ENCODE data around the gene ODAD2. TPM values are rescaled to one million over a fixed set of nuclear protein-coding genes. Genes with fewer than 3 reads are reported as not detected.

ODAD2 gene
- total RNA-seq, 1 donor from 2014 or later, result not detected

GRCh38 chr10:27857616-27858015 is 141.3 kb downstream of the ODAD2 start:
- intact Hi-C loops (cut with micrococcal nuclease), result no loop called here
- DNase-seq, result no peak
- Mint-ChIP-seq H3K4me3 (no peak overlapping the region), H3K4me1 (no peaks in the 10 kb centered on the region), H3K36me3 (ENCODE audit: low read depth) (no peaks in the 10 kb centered on the region), H3K9me3 (no peaks in the 10 kb centered on the region), H3K27ac (no peak overlapping the region), H3K27me3 (no peaks in the 10 kb centered on the region)

GRCh38 chr10:27844223-27844622 is 154.7 kb downstream of the ODAD2 start:
- peaks cover 3% of the 10 kb centered on the region for H3K9me3 Mint-ChIP-seq
- H3K27me3 Mint-ChIP-seq, result no peaks in the 10 kb centered on the region
- no peak for DNase-seq
- no peaks in the 10 kb centered on the region for H3K36me3 Mint-ChIP-seq (ENCODE audit: low read depth)
- H3K27ac Mint-ChIP-seq, result no peak overlapping the region
- intact Hi-C loops (cut with micrococcal nuclease), result no loop called here
- no peaks in the 10 kb centered on the region for H3K4me1 Mint-ChIP-seq
- no peak overlapping the region for H3K4me3 Mint-ChIP-seq

- Mint-ChIP-seq H3K9me3 (no peaks in the 10 kb centered on the region), H3K4me1 (no peaks in the 10 kb centered on the region), H3K27ac (no peak overlapping the region), H3K4me3 (no peak overlapping the region), H3K27me3 (no peaks in the 10 kb centered on the region), H3K36me3 (ENCODE audit: low read depth) (no peaks in the 10 kb centered on the region)
- intact Hi-C loops (cut with micrococcal nuclease), result no loop called here
- no peak for DNase-seq
These were observed 160.0 kb downstream of the ODAD2 start for GRCh38 chr10:27838901-27839300.

GRCh38 chr10:27838361-27838760 is 160.5 kb downstream of the ODAD2 start:
- intact Hi-C loops (cut with micrococcal nuclease), result no loop called here
- Mint-ChIP-seq H3K27me3 (no peaks in the 10 kb centered on the region), H3K36me3 (ENCODE audit: low read depth) (no peaks in the 10 kb centered on the region), H3K27ac (no peak overlapping the region), H3K4me1 (no peaks in the 10 kb centered on the region), H3K9me3 (no peaks in the 10 kb centered on the region), H3K4me3 (no peak overlapping the region)
- no peak for DNase-seq

- Mint-ChIP-seq H3K4me1 (no peaks in the 10 kb centered on the region), H3K36me3 (ENCODE audit: low read depth) (no peaks in the 10 kb centered on the region), H3K4me3 (no peak overlapping the region), H3K27ac (no peak overlapping the region), H3K9me3 (no peaks in the 10 kb centered on the region), H3K27me3 (peaks cover 2% of the 10 kb centered on the region)
- intact Hi-C loops (cut with micrococcal nuclease), result no loop called here
- no peak for DNase-seq
These were observed 164.4 kb downstream of the ODAD2 start for GRCh38 chr10:27834476-27834875.

GRCh38 chr10:27833792-27834191 is 165.1 kb downstream of the ODAD2 start:
- Mint-ChIP-seq H3K36me3 (ENCODE audit: low read depth) (no peaks in the 10 kb centered on the region), H3K4me3 (no peak overlapping the region), H3K27me3 (peaks cover 2% of the 10 kb centered on the region), H3K9me3 (no peaks in the 10 kb centered on the region), H3K4me1 (no peaks in the 10 kb centered on the region), H3K27ac (no peak overlapping the region)
- DNase-seq, result no peak
- intact Hi-C loops (cut with micrococcal nuclease), result no loop called here

- no peak for DNase-seq
- H3K4me1 Mint-ChIP-seq, result no peaks in the 10 kb centered on the region
- no peak overlapping the region for H3K27ac Mint-ChIP-seq
- H3K27me3 Mint-ChIP-seq, result peaks cover 2% of the 10 kb centered on the region
- intact Hi-C loops (cut with micrococcal nuclease), result no loop called here
- H3K9me3 Mint-ChIP-seq, result no peaks in the 10 kb centered on the region
- no peaks in the 10 kb centered on the region for H3K36me3 Mint-ChIP-seq (ENCODE audit: low read depth)
- H3K4me3 Mint-ChIP-seq, result no peak overlapping the region
These were observed 166.1 kb downstream of the ODAD2 start for GRCh38 chr10:27832826-27833225.

- H3K27ac Mint-ChIP-seq, result no peak overlapping the region
- no peaks in the 10 kb centered on the region for H3K9me3 Mint-ChIP-seq
- no peaks in the 10 kb centered on the region for H3K36me3 Mint-ChIP-seq (ENCODE audit: low read depth)
- H3K4me1 Mint-ChIP-seq, result no peaks in the 10 kb centered on the region
- DNase-seq, result no peak
- intact Hi-C loops (cut with micrococcal nuclease), result no loop called here
- H3K4me3 Mint-ChIP-seq, result no peak overlapping the region
- H3K27me3 Mint-ChIP-seq, result peaks cover 2% of the 10 kb centered on the region
These were observed 172.5 kb downstream of the ODAD2 start for GRCh38 chr10:27826369-27826768.

- H3K36me3 Mint-ChIP-seq (ENCODE audit: low read depth), result no peaks in the 10 kb centered on the region
- intact Hi-C loops (cut with micrococcal nuclease), result no loop called here
- H3K27ac Mint-ChIP-seq, result no peak overlapping the region
- H3K27me3 Mint-ChIP-seq, result no peaks in the 10 kb centered on the region
- no peaks in the 10 kb centered on the region for H3K9me3 Mint-ChIP-seq
- no peak for DNase-seq
- no peaks in the 10 kb centered on the region for H3K4me1 Mint-ChIP-seq
- H3K4me3 Mint-ChIP-seq, result no peak overlapping the region
These were observed 176.6 kb downstream of the ODAD2 start for GRCh38 chr10:27822301-27822700.

GRCh38 chr10:27820637-27821036 is 178.2 kb downstream of the ODAD2 start:
- no peaks in the 10 kb centered on the region for H3K4me1 Mint-ChIP-seq

GRCh38 chr10:27819781-27820531 is 178.9 kb downstream of the ODAD2 start:
- Mint-ChIP-seq H3K4me1 (no peaks in the 10 kb centered on the region), H3K36me3 (ENCODE audit: low read depth) (no peaks in the 10 kb centered on the region), H3K27ac (no peak overlapping the region), H3K4me3 (no peak overlapping the region), H3K9me3 (no peaks in the 10 kb centered on the region), H3K27me3 (no peaks in the 10 kb centered on the region)
- intact Hi-C loops (cut with micrococcal nuclease), result no loop called here
- no peak for DNase-seq

More at GRCh38 chr10:27820637-27821036, 178.2 kb downstream of the ODAD2 start:
- DNase-seq, result no peak
- no peak overlapping the region for H3K27ac Mint-ChIP-seq
- no peaks in the 10 kb centered on the region for H3K36me3 Mint-ChIP-seq (ENCODE audit: low read depth)
- no peaks in the 10 kb centered on the region for H3K9me3 Mint-ChIP-seq
- intact Hi-C loops (cut with micrococcal nuclease), result no loop called here
- no peak overlapping the region for H3K4me3 Mint-ChIP-seq
- no peaks in the 10 kb centered on the region for H3K27me3 Mint-ChIP-seq

GRCh38 chr10:27816320-27816719 is 182.6 kb downstream of the ODAD2 start:
- no peaks in the 10 kb centered on the region for H3K36me3 Mint-ChIP-seq (ENCODE audit: low read depth)

GRCh38 chr10:27815846-27816245 is 183.0 kb downstream of the ODAD2 start:
- intact Hi-C loops (cut with micrococcal nuclease), result no loop called here
- Mint-ChIP-seq H3K4me1 (no peaks in the 10 kb centered on the region), H3K4me3 (no peak overlapping the region)

More at GRCh38 chr10:27816320-27816719, 182.6 kb downstream of the ODAD2 start:
- Mint-ChIP-seq H3K4me3 (no peak overlapping the region), H3K27ac (no peak overlapping the region), H3K4me1 (no peaks in the 10 kb centered on the region), H3K9me3 (no peaks in the 10 kb centered on the region), H3K27me3 (no peaks in the 10 kb centered on the region)
- intact Hi-C loops (cut with micrococcal nuclease), result no loop called here
- no peak for DNase-seq

GRCh38 chr10:27815261-27815660 is 183.6 kb downstream of the ODAD2 start:
- Mint-ChIP-seq H3K27me3 (no peaks in the 10 kb centered on the region), H3K27ac (no peak overlapping the region), H3K36me3 (ENCODE audit: low read depth) (no peaks in the 10 kb centered on the region), H3K4me1 (no peaks in the 10 kb centered on the region), H3K4me3 (no peak overlapping the region), H3K9me3 (no peaks in the 10 kb centered on the region)
- intact Hi-C loops (cut with micrococcal nuclease), result no loop called here
- DNase-seq, result no peak

More at GRCh38 chr10:27815846-27816245, 183.0 kb downstream of the ODAD2 start:
- Mint-ChIP-seq H3K27me3 (no peaks in the 10 kb centered on the region), H3K36me3 (ENCODE audit: low read depth) (no peaks in the 10 kb centered on the region), H3K9me3 (no peaks in the 10 kb centered on the region), H3K27ac (no peak overlapping the region)
- no peak for DNase-seq

GRCh38 chr10:27805180-27805579 is 193.7 kb downstream of the ODAD2 start:
- intact Hi-C loops (cut with micrococcal nuclease), result no loop called here
- DNase-seq, result no peak
- H3K36me3 Mint-ChIP-seq (ENCODE audit: low read depth), result no peaks in the 10 kb centered on the region
- peaks cover 13% of the 10 kb centered on the region for H3K27me3 Mint-ChIP-seq
- no peaks in the 10 kb centered on the region for H3K4me1 Mint-ChIP-seq
- no peak overlapping the region for H3K4me3 Mint-ChIP-seq
- no peak overlapping the region for H3K27ac Mint-ChIP-seq
- H3K9me3 Mint-ChIP-seq, result no peaks in the 10 kb centered on the region

Data from activated CD4-positive, alpha-beta T cell treated with anti-CD3 and anti-CD28 coated beads, Interleukin-2, amount 10 ng/mL, durations not matched to agents 24 days and 14 days (primary cell).